Esophagus muscularis mucosa (tissue), 4 donors: Measurements from ENCODE around the gene SLC8B1.

Experiments used
- EP300 ChIP-seq: sonication (generic); formaldehyde crosslinking; IDR thresholded peaks from one replicate; pipeline ENCODE4 v1.6.1; 2017; ENCODE audit warnings: antibody characterized with exemption
- POLR2A ChIP-seq: fragments of 450-650 bp; IDR thresholded peaks from one replicate; pipeline ENCODE4 v1.6.1; 2017; ENCODE audit warnings: antibody characterized with exemption, moderate library complexity, mild to moderate bottlenecking, low read depth
- POLR2AphosphoS5 ChIP-seq, 2 donors: sonication (generic); formaldehyde crosslinking; IDR thresholded peaks; one replicate each; pipeline ENCODE4 v1.6.1; 2017; ENCODE audit warnings: antibody characterized with exemption in 2 of 2
- TF ChIP-seq, protein P1 (sequence below), 3 experiments: fragments of 200-600 bp in 2 of 3; fragments of 450-650 bp in 1 of 3; sonication (generic) in 2 of 3; IDR thresholded peaks; one replicate each; pipeline ENCODE4 v1.5.1; 2017 to 2019; ENCODE audit warnings: antibody characterized with exemption in 3 of 3, mild to moderate bottlenecking in 2 of 3, moderate library complexity in 1 of 3

GRCh38 chr12:113277511-113277910 lies 57.4 kb downstream of the SLC8B1 start:
- TF ChIP-seq POLR2AphosphoS5 (IDR thresholded peaks at IDR 0.05): no peak
- TF ChIP-seq, protein P1, sequence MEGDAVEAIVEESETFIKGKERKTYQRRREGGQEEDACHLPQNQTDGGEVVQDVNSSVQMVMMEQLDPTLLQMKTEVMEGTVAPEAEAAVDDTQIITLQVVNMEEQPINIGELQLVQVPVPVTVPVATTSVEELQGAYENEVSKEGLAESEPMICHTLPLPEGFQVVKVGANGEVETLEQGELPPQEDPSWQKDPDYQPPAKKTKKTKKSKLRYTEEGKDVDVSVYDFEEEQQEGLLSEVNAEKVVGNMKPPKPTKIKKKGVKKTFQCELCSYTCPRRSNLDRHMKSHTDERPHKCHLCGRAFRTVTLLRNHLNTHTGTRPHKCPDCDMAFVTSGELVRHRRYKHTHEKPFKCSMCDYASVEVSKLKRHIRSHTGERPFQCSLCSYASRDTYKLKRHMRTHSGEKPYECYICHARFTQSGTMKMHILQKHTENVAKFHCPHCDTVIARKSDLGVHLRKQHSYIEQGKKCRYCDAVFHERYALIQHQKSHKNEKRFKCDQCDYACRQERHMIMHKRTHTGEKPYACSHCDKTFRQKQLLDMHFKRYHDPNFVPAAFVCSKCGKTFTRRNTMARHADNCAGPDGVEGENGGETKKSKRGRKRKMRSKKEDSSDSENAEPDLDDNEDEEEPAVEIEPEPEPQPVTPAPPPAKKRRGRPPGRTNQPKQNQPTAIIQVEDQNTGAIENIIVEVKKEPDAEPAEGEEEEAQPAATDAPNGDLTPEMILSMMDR (IDR thresholded peaks at IDR 0.05): no peak
- TF ChIP-seq EP300: no peak
- no peak for TF ChIP-seq POLR2A
